Measurements from ENCODE around the gene NKAPD1. TPM values are rescaled to one million over a fixed set of nuclear protein-coding genes. Genes with fewer than 3 reads are reported as not detected.

The NKAPD1 gene
- total and polyA plus RNA-seq, 9 of the 15 experiments (the other 6 are each of a cell fraction or from before 2014, with no cell fraction given), result 14.1 to 73.5 (median 29.3) TPM

DNA sequence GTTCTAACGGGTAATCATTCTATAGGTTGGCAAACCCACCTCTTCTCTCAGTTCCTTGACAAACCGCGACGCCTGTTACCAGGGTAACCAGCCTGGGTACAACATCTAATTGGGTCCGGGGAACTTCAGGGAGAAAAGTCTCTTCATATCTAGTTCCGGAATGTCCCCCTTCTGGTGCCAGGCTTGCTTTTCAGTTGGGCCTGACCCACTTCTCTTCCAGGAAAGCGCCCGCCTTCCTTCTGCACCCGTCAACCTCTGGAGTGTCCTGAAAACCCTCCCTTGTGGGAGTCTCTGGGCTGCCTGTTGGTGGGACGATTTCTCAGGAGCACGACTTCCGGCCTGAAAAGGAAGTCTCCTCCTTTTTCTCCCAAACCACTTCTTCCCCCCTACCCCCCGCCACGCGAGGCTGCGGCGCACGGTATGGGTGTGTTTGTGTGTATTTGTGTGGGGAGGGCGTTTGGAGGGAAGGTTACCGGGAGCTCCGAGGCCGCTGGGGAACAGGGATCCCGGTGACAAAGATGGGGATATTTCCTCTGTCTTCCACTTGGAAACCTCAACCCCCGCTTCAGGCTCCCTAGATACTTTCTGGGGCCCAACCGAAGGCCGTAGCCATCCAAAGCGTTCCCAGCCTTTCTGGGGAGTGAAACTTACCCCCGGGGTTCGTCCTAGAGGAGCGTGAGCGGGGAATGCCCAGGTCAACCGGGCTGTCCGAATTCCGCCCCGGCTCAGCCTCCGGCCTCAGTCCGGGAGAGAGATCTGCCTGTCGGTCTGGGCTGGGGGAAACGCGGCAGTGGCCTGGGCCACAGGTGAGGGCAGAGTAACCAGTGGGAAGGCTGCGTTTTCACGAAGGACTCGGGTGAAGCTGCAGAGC is at the start of gene NKAPD1, which contains the start of gene PIH1D2 (continued):
- TF ChIP-seq ETV1 (tag; conservative IDR thresholded peaks at IDR 0.05; ENCODE audit: low read depth) (peak; percentile 86), PYGO2 (tag; IDR thresholded peaks at IDR 0.05) (0 out of 2 replicates have a peak, but pooled peaks have one; percentile 15), GATAD2B (IDR thresholded peaks at IDR 0.05; ENCODE audit: borderline replicate concordance) (0 out of 2 replicates have a peak, but pooled peaks have one; percentile 48), TRIM24 (IDR thresholded peaks at IDR 0.05) (peak; percentile 63 to 100; a peak in 3 of 4 replicates), MEIS2 (IDR thresholded peaks at IDR 0.05; ENCODE audit: partially characterized antibody) (no peak), PML (IDR thresholded peaks at IDR 0.05; ENCODE audit: low read length) (peak; percentile 37; the same call in 1 of the 2 replicates), ZNF445 (CRISPR knock-in tag; IDR thresholded peaks at IDR 0.05; ENCODE audit: low read depth) (no peak), ZNF766 (CRISPR knock-in tag; conservative IDR thresholded peaks at IDR 0.05) (peak; percentile 70; the same call in 1 of the 2 replicates), POLR2B (IDR thresholded peaks at IDR 0.05; ENCODE audit: low read depth, partially characterized antibody) (peak; percentile 63), DDX20 (tag; IDR thresholded peaks at IDR 0.05; ENCODE audit: low read depth) (no peak), CREB1 (IDR thresholded peaks at IDR 0.05) (peak; percentile 43; the same call in 1 of the 2 replicates), CREB1 (CRISPR knock-in tag; IDR thresholded peaks at IDR 0.05) (peak; percentile 43; the same call in 1 of the 2 replicates), NR2C2 (CRISPR knock-in tag; IDR thresholded peaks at IDR 0.05) (peak; percentile 58; the same call in 1 of the 2 replicates), NR2C2 (tag; IDR thresholded peaks at IDR 0.05) (peak; percentile 78)
- TF ChIP-seq, protein P1, sequence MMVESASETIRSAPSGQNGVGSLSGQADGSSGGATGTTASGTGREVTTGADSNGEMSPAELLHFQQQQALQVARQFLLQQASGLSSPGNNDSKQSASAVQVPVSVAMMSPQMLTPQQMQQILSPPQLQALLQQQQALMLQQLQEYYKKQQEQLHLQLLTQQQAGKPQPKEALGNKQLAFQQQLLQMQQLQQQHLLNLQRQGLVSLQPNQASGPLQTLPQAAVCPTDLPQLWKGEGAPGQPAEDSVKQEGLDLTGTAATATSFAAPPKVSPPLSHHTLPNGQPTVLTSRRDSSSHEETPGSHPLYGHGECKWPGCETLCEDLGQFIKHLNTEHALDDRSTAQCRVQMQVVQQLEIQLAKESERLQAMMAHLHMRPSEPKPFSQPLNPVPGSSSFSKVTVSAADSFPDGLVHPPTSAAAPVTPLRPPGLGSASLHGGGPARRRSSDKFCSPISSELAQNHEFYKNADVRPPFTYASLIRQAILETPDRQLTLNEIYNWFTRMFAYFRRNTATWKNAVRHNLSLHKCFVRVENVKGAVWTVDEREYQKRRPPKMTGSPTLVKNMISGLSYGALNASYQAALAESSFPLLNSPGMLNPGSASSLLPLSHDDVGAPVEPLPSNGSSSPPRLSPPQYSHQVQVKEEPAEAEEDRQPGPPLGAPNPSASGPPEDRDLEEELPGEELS (CRISPR knock-in tag; IDR thresholded peaks at IDR 0.05; ENCODE audit: borderline replicate concordance), result 0 out of 2 replicates have a peak, but pooled peaks have one; percentile 48
- TF ChIP-seq, protein P2, sequence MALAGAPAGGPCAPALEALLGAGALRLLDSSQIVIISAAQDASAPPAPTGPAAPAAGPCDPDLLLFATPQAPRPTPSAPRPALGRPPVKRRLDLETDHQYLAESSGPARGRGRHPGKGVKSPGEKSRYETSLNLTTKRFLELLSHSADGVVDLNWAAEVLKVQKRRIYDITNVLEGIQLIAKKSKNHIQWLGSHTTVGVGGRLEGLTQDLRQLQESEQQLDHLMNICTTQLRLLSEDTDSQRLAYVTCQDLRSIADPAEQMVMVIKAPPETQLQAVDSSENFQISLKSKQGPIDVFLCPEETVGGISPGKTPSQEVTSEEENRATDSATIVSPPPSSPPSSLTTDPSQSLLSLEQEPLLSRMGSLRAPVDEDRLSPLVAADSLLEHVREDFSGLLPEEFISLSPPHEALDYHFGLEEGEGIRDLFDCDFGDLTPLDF (CRISPR knock-in tag; IDR thresholded peaks at IDR 0.05), result peak; percentile 83; the same call in 1 of the 2 replicates
- TF ChIP-seq, protein P3, sequence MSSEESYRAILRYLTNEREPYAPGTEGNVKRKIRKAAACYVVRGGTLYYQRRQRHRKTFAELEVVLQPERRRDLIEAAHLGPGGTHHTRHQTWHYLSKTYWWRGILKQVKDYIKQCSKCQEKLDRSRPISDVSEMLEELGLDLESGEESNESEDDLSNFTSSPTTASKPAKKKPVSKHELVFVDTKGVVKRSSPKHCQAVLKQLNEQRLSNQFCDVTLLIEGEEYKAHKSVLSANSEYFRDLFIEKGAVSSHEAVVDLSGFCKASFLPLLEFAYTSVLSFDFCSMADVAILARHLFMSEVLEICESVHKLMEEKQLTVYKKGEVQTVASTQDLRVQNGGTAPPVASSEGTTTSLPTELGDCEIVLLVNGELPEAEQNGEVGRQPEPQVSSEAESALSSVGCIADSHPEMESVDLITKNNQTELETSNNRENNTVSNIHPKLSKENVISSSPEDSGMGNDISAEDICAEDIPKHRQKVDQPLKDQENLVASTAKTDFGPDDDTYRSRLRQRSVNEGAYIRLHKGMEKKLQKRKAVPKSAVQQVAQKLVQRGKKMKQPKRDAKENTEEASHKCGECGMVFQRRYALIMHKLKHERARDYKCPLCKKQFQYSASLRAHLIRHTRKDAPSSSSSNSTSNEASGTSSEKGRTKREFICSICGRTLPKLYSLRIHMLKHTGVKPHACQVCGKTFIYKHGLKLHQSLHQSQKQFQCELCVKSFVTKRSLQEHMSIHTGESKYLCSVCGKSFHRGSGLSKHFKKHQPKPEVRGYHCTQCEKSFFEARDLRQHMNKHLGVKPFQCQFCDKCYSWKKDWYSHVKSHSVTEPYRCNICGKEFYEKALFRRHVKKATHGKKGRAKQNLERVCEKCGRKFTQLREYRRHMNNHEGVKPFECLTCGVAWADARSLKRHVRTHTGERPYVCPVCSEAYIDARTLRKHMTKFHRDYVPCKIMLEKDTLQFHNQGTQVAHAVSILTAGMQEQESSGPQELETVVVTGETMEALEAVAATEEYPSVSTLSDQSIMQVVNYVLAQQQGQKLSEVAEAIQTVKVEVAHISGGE (CRISPR knock-in tag; IDR thresholded peaks at IDR 0.05), result peak; percentile 98 to 99 (median 99)
- TF ChIP-seq, protein P4, sequence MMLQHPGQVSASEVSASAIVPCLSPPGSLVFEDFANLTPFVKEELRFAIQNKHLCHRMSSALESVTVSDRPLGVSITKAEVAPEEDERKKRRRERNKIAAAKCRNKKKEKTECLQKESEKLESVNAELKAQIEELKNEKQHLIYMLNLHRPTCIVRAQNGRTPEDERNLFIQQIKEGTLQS (IDR thresholded peaks at IDR 0.05), result peak; percentile 54; the same call in 1 of the 2 replicates
- TF ChIP-seq, protein P4 (CRISPR knock-in tag; conservative IDR thresholded peaks at IDR 0.05), result peak; percentile 52; the same call in 1 of the 2 replicates
